22Rv1 (cell line): ENCODE results near the gene RTL1.

ENCODE experiments used
- ZFX ChIP-seq: fragments of 450-650 bp; IDR thresholded peaks from 2 replicates; pipeline ENCODE4 v1.6.1; 2017; ENCODE audit warnings: antibody characterized with exemption, borderline replicate concordance
- TF ChIP-seq, protein P1 (sequence below): fragments of 450-650 bp; IDR thresholded peaks from 2 replicates; pipeline ENCODE4 v1.5.1; 2017; ENCODE audit warnings: mild to moderate bottlenecking

DNA sequence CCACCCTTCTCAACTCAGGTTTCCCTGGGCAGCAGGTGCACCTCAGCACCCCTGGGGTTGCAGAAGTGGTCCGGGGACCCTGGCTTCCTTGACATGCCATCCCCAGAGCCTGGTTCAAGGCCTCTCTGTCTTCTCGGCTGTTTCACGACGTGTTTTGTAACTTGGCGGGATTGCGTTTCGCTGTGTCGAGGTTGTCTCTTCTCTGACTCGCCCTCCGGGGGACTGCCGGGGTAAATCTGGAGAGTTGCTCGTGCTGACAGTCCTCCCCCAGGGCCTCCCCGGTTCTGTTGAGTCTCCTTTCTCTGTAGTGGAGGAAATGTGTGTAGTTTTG lies 52.0 kb downstream of the RTL1 start:
- TF ChIP-seq, protein P1, sequence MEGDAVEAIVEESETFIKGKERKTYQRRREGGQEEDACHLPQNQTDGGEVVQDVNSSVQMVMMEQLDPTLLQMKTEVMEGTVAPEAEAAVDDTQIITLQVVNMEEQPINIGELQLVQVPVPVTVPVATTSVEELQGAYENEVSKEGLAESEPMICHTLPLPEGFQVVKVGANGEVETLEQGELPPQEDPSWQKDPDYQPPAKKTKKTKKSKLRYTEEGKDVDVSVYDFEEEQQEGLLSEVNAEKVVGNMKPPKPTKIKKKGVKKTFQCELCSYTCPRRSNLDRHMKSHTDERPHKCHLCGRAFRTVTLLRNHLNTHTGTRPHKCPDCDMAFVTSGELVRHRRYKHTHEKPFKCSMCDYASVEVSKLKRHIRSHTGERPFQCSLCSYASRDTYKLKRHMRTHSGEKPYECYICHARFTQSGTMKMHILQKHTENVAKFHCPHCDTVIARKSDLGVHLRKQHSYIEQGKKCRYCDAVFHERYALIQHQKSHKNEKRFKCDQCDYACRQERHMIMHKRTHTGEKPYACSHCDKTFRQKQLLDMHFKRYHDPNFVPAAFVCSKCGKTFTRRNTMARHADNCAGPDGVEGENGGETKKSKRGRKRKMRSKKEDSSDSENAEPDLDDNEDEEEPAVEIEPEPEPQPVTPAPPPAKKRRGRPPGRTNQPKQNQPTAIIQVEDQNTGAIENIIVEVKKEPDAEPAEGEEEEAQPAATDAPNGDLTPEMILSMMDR = no peak
- no peak for TF ChIP-seq ZFX
